GM23338 (cell line): Measurements from ENCODE around the gene NLRP7. TPM values are rescaled to one million over a fixed set of nuclear protein-coding genes. Genes with fewer than 3 reads are reported as not detected.
"Not testable (repeated sequence)": the region's sequence is repeated elsewhere in the genome, so short reads cannot be mapped to it uniquely, and the experiment has no call there.

ENCODE experiments used
- ATAC-seq: fragments of 200-7000 bp; cut with Tn5 transposase; 3 replicates; pipeline ENCODE4 v1.9.1; 2020
- DNase-seq: peaks from one replicate; pipeline ENCODE4 v3.0.0-alpha.2; 2015; ENCODE audit warnings: low spot score
- H2AFZ ChIP-seq: fragments of 200-600 bp; sonication (generic); 2 replicates; pipeline ENCODE4 v1.8.0; 2016; ENCODE audit warnings: antibody characterized with exemption, mild to moderate bottlenecking, moderate library complexity
- H3F3A ChIP-seq: fragments of 200-600 bp; sonication (generic); replicated peaks from 2 replicates; pipeline ENCODE4 v1.8.0; 2017; ENCODE audit warnings: antibody characterized with exemption, mixed run types, low read depth
- H3K27ac ChIP-seq: fragments of 200-600 bp; sonication (generic); 2 replicates; pipeline ENCODE4 v1.6.1; 2016; ENCODE audit warnings: low read depth
- H3K27me3 ChIP-seq: fragments of 200-600 bp; sonication (generic); 2 replicates; pipeline ENCODE4 v1.8.0; 2016; ENCODE audit warnings: mild to moderate bottlenecking, mixed run types, moderate library complexity; ENCODE audit not compliant: insufficient read depth
- H3K36me3 ChIP-seq: fragments of 200-600 bp; sonication (generic); 2 replicates; pipeline ENCODE4 v1.8.0; 2016; ENCODE audit warnings: mild to moderate bottlenecking; ENCODE audit not compliant: insufficient read depth
- H3K4me1 ChIP-seq: fragments of 200-600 bp; sonication (generic); 2 replicates; pipeline ENCODE4 v1.8.0; 2016; ENCODE audit warnings: mild to moderate bottlenecking, moderate library complexity; ENCODE audit not compliant: insufficient read depth
- H3K4me2 ChIP-seq: fragments of 200-600 bp; sonication (generic); 2 replicates; pipeline ENCODE4 v1.7.1; 2017; ENCODE audit warnings: mixed run types
- H3K4me3 ChIP-seq: fragments of 200-600 bp; sonication (generic); 2 replicates; pipeline ENCODE4 v1.6.1; 2016; ENCODE audit warnings: mixed run types
- H3K79me2 ChIP-seq: fragments of 200-600 bp; sonication (generic); replicated peaks from 2 replicates; pipeline ENCODE4 v1.8.0; 2017; ENCODE audit warnings: mild to moderate bottlenecking; ENCODE audit not compliant: insufficient read depth
- H3K9me2 ChIP-seq: fragments of 200-600 bp; sonication (generic); 2 replicates; pipeline ENCODE4 v1.8.0; 2017; ENCODE audit not compliant: insufficient read depth
- H4K20me1 ChIP-seq: fragments of 200-600 bp; sonication (generic); replicated peaks from 2 replicates; pipeline ENCODE4 v1.8.0; 2017; ENCODE audit warnings: mild to moderate bottlenecking; ENCODE audit not compliant: insufficient read depth
- H3K27ac Mint-ChIP-seq: 2 replicates; pipeline ENCODE4 v1.8.0; 2020; ENCODE audit warnings: inconsistent platforms, mild to moderate bottlenecking, moderate library complexity, mixed read lengths
- H3K27me3 Mint-ChIP-seq: 3 replicates; pipeline ENCODE4 v1.8.0; 2022; ENCODE audit warnings: low read depth, mild to moderate bottlenecking, moderate library complexity, mixed read lengths, inconsistent platforms; ENCODE audit not compliant: insufficient read depth, poor library complexity
- H3K36me3 Mint-ChIP-seq: 3 replicates; pipeline ENCODE4 v1.8.0; 2021; ENCODE audit warnings: low read depth, mild to moderate bottlenecking, inconsistent platforms, moderate library complexity, mixed read lengths
- H3K4me1 Mint-ChIP-seq: 3 replicates; pipeline ENCODE4 v1.8.0; 2020; ENCODE audit warnings: mild to moderate bottlenecking, inconsistent platforms, mixed read lengths
- H3K4me3 Mint-ChIP-seq: 3 replicates; pipeline ENCODE4 v1.8.0; 2021; ENCODE audit warnings: moderate library complexity, mild to moderate bottlenecking, inconsistent platforms, mixed read lengths
- H3K9me3 Mint-ChIP-seq: 3 replicates; pipeline ENCODE4 v1.8.0; 2020; ENCODE audit warnings: moderate library complexity, mild to moderate bottlenecking, inconsistent platforms, mixed read lengths
- CREB1 ChIP-seq: fragments of 250-450 bp; sonication (Bioruptor Pico); IDR thresholded peaks from 2 replicates; pipeline ENCODE4 v1.5.0; 2020; ENCODE audit warnings: low read depth, mild to moderate bottlenecking, moderate library complexity
- EZH2phosphoT487 ChIP-seq: fragments of 200-600 bp; sonication (generic); IDR thresholded peaks from one replicate; pipeline ENCODE4 v1.8.1; 2018; ENCODE audit warnings: antibody characterized with exemption; ENCODE audit not compliant: unreplicated experiment
- JUNB ChIP-seq: IDR thresholded peaks from one replicate; pipeline ENCODE4 v1.6.1; 2016; ENCODE audit warnings: antibody characterized with exemption; ENCODE audit not compliant: unreplicated experiment
- NANOG ChIP-seq: IDR thresholded peaks from 2 replicates; pipeline ENCODE4 v1.6.1; 2016; ENCODE audit warnings: antibody characterized with exemption, borderline replicate concordance
- POLR2AphosphoS5 ChIP-seq: IDR thresholded peaks from 2 replicates; pipeline ENCODE4 v1.6.1; 2016; ENCODE audit warnings: antibody characterized with exemption, low read depth
- STAT1 ChIP-seq: IDR thresholded peaks from one replicate; pipeline ENCODE4 v1.6.1; 2016; ENCODE audit warnings: antibody characterized with exemption; ENCODE audit not compliant: unreplicated experiment
- ZNF331 ChIP-seq: fragments of 250-450 bp; sonication (Bioruptor Pico); IDR thresholded peaks from 2 replicates; pipeline ENCODE4 v1.5.0; 2020; ENCODE audit warnings: low read depth, mild to moderate bottlenecking, moderate library complexity
- polyA plus RNA-seq: library from polyadenylated mRNA; unstranded; fragments of >200 nt; fragmentation: Nextera tagmentation; extraction: Ambion mirVana; gene quantifications from 2 replicates; pipeline ENCODE4 v1.2.1, GENCODE V29; 2016
- total RNA-seq: library from RNA; depleted of rRNA; stranded (reverse); fragments of >200 nt; shearing (Covaris generic); gene quantifications from 2 replicates; pipeline ENCODE4 v1.2.3, GENCODE V29; 2014

The NLRP7 gene
- total and polyA plus RNA-seq, 2 experiments from 2014 or later = 1.2 to 2.2 TPM

- Histone ChIP-seq H3K4me3 (no peak overlapping the region), H4K20me1 (no peaks in the 10 kb centered on the region), H3K4me2 (peak overlapping the region; percentile 38; the same call in 1 of the 2 replicates), H3K79me2 (no peaks in the 10 kb centered on the region), H2AFZ (no peak overlapping the region), H3K36me3 (no peaks in the 10 kb centered on the region), H3K27me3 (no peaks in the 10 kb centered on the region), H3K27ac (no peak overlapping the region), H3F3A (peaks cover 4% of the 10 kb centered on the region; the same call in 1 of the 2 replicates), H3K9me2 (no peaks in the 10 kb centered on the region), H3K4me1 (peaks cover 4% of the 10 kb centered on the region)
- peaks cover 10% of the 10 kb centered on the region for H3K27me3 Mint-ChIP-seq
- TF ChIP-seq ZNF331 (CRISPR knock-in tag) (no peak), POLR2AphosphoS5 (no peak), CREB1 (CRISPR knock-in tag) (no peak)
- peaks cover 7% of the 10 kb centered on the region; the same call in 2 of the 3 replicates for H3K36me3 Mint-ChIP-seq
- peaks cover 38% of the 10 kb centered on the region for H3K9me3 Mint-ChIP-seq
- no peak for ATAC-seq
- H3K27ac Mint-ChIP-seq = no peak overlapping the region
- H3K4me1 Mint-ChIP-seq = peaks cover 32% of the 10 kb centered on the region
- H3K4me3 Mint-ChIP-seq = no peak overlapping the region
- no peak for DNase-seq
Observed at GRCh38 chr19:54896036-54896435, 51.3 kb downstream of the NLRP7 start.

GRCh38 chr19:54894106-54894505 lies 53.2 kb downstream of the NLRP7 start:
- not testable (repeated sequence) for H3F3A ChIP-seq, H3K36me3 Mint-ChIP-seq, H4K20me1 ChIP-seq, H3K79me2 ChIP-seq, H3K4me1 ChIP-seq, ATAC-seq, DNase-seq, H3K27me3 ChIP-seq, H3K9me2 ChIP-seq, H2AFZ ChIP-seq, H3K36me3 ChIP-seq
- H3K27ac ChIP-seq = peak overlapping the region; percentile 74
- Mint-ChIP-seq H3K4me3 (peak overlapping the region; percentile 26; the same call in 1 of the 3 replicates), H3K27me3 (peaks cover 11% of the 10 kb centered on the region), H3K9me3 (peaks cover 31% of the 10 kb centered on the region), H3K27ac (peak overlapping the region; percentile 72; the same call in 1 of the 2 replicates), H3K4me1 (peaks cover 29% of the 10 kb centered on the region)
- 0 out of 2 replicates have a peak overlapping the region, but pooled peaks have one; percentile 49 for H3K4me2 ChIP-seq
- peak overlapping the region; percentile 13 for H3K4me3 ChIP-seq

DNA sequence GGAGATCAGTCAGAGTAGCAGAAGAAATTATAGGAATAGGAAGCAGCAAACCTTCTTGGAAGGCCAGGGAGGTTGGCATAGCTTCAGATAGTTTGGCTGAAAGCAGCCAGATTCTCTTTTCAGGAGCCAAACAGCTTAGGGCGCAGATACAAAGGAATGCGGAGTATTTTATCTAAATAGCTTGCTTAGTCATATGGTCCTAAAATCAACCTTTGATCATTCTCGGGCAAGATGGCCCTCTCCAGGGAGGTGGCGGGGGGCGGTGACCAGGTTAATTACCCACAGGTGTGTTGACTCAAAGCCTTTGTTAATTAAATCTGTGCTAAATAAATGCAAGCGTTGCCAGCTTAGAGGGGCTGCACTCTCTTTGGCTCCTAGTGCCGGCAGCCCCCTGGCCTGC lies 53.9 kb downstream of the NLRP7 start:
- Mint-ChIP-seq H3K27ac (peak overlapping the region; percentile 90), H3K4me3 (no peak overlapping the region), H3K36me3 (no peaks in the 10 kb centered on the region), H3K9me3 (peaks cover 24% of the 10 kb centered on the region), H3K27me3 (peaks cover 8% of the 10 kb centered on the region), H3K4me1 (peaks cover 29% of the 10 kb centered on the region)
- Histone ChIP-seq H3F3A (peaks cover 4% of the 10 kb centered on the region; the same call in 1 of the 2 replicates), H3K9me2 (no peaks in the 10 kb centered on the region), H3K27me3 (no peaks in the 10 kb centered on the region), H3K4me3 (no peak overlapping the region), H2AFZ (no peak overlapping the region), H3K79me2 (no peaks in the 10 kb centered on the region), H4K20me1 (no peaks in the 10 kb centered on the region), H3K36me3 (no peaks in the 10 kb centered on the region), H3K4me2 (peak overlapping the region; percentile 30; the same call in 1 of the 2 replicates), H3K27ac (peak overlapping the region; percentile 83), H3K4me1 (peaks cover 4% of the 10 kb centered on the region)
- ATAC-seq (peak; percentile 85), DNase-seq (peak; percentile 94)
- TF ChIP-seq CREB1 (CRISPR knock-in tag) = no peak
- TF ChIP-seq POLR2AphosphoS5 = 0 out of 2 replicates have a peak, but pooled peaks have one; percentile 20
- peak; percentile 93 for TF ChIP-seq NANOG

DNA sequence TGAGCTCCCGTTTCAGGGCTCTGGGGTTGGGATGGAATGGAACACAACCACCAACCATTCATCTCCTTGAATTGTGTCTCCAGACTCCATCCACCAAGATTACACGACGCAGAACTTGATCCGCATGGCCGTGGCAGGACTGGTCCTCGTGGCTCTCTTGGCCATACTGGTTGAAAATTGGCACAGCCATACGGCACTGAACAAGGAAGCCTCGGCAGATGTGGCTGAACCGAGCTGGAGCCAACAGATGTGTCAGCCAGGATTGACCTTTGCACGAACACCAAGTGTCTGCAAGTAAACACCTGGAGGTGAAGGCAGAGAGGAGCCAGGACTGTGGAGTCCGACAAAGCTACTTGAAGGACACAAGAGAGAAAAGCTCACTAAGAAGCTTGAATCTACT lies 57.8 kb downstream of the NLRP7 start:
- H3K36me3 Mint-ChIP-seq = no peaks in the 10 kb centered on the region

More for the DNA sequence above, 57.8 kb downstream of the NLRP7 start:
- H3F3A ChIP-seq = peaks cover 4% of the 10 kb centered on the region; the same call in 1 of the 2 replicates
- peaks cover 4% of the 10 kb centered on the region; the same call in 1 of the 2 replicates for H3K4me1 ChIP-seq
- Mint-ChIP-seq H3K27me3 (peaks cover 6% of the 10 kb centered on the region), H3K4me3 (no peak overlapping the region), H3K9me3 (peaks cover 19% of the 10 kb centered on the region), H3K27ac (no peak overlapping the region), H3K4me1 (peaks cover 13% of the 10 kb centered on the region; the same call in 2 of the 3 replicates)
- TF ChIP-seq EZH2phosphoT487 (no peak), CREB1 (CRISPR knock-in tag) (no peak), JUNB (no peak), STAT1 (no peak), ZNF331 (CRISPR knock-in tag) (no peak)
- DNase-seq (no peak), ATAC-seq (no peak)
- no peak overlapping the region for H3K4me3 ChIP-seq
- H4K20me1 ChIP-seq = no peaks in the 10 kb centered on the region
- H3K36me3 ChIP-seq = no peaks in the 10 kb centered on the region
- no peak overlapping the region for H3K27ac ChIP-seq
- no peak overlapping the region for H2AFZ ChIP-seq
- no peaks in the 10 kb centered on the region for H3K9me2 ChIP-seq
- H3K4me2 ChIP-seq = no peak overlapping the region
- H3K27me3 ChIP-seq = no peaks in the 10 kb centered on the region
- H3K79me2 ChIP-seq = no peaks in the 10 kb centered on the region
